HCT116 (cell line): Measurements from ENCODE around the gene POLR1A.

Experiments
- CTCF ChIP-seq, 3 experiments: fragments of 200-600 bp in 1 of 3; sonication (generic) in 1 of 3; IDR thresholded peaks in 2 of 3; conservative IDR thresholded peaks in 1 of 3; 2 replicates each; pipeline ENCODE4 v1.5.1; 2012 to 2017; ENCODE audit warnings: low read depth in 2 of 3, low read length in 2 of 3, antibody characterized with exemption in 1 of 3, borderline replicate concordance in 1 of 3, control low read depth in 1 of 3, mild to moderate bottlenecking in 1 of 3, mixed read lengths in 1 of 3, mixed run types in 1 of 3, moderate library complexity in 1 of 3; ENCODE audit not compliant: insufficient read depth in 1 of 3
- EZH2 ChIP-seq: fragments of 200-600 bp; sonication (generic); IDR thresholded peaks from 2 replicates; pipeline ENCODE4 v1.6.1; 2017; ENCODE audit warnings: antibody characterized with exemption, mixed run types
- POLR2AphosphoS5 ChIP-seq: IDR thresholded peaks from 2 replicates; pipeline ENCODE4 v1.6.1; 2011; ENCODE audit warnings: mild to moderate bottlenecking, low read depth, low read length, moderate library complexity
- RAD21 ChIP-seq: IDR thresholded peaks from 2 replicates; pipeline ENCODE4 v1.6.1; 2012; ENCODE audit warnings: low read depth, mild to moderate bottlenecking

GRCh38 chr2:86044045-86044444 lies 61.6 kb downstream of the POLR1A start:
- TF ChIP-seq CTCF (IDR thresholded peaks at IDR 0.05 in 2 of 3, conservative IDR thresholded peaks at IDR 0.05 in 1 of 3; ENCODE audit: borderline replicate concordance in 1 of 3, insufficient read depth in 1 of 3, low read depth in 2 of 3, low read length in 2 of 3) (no peak), RAD21 (no peak), EZH2 (no peak), POLR2AphosphoS5 (no peak)
